IPS-NIHi7 (cell line): ENCODE measurements around the gene SPOPL.
A peak's percentile ranks its signal among the peaks of the same experiment; 100 is the strongest.
"Not testable (repeated sequence)": the region's sequence is repeated elsewhere in the genome, so short reads cannot be mapped to it uniquely, and the experiment has no call there.

ENCODE experiments used
- DNase-seq: peaks from one replicate; pipeline ENCODE4 v3.0.0; 2012; ENCODE audit warnings: mixed read lengths; ENCODE audit errors: extremely low spot score

SPOPL gene

DNA sequence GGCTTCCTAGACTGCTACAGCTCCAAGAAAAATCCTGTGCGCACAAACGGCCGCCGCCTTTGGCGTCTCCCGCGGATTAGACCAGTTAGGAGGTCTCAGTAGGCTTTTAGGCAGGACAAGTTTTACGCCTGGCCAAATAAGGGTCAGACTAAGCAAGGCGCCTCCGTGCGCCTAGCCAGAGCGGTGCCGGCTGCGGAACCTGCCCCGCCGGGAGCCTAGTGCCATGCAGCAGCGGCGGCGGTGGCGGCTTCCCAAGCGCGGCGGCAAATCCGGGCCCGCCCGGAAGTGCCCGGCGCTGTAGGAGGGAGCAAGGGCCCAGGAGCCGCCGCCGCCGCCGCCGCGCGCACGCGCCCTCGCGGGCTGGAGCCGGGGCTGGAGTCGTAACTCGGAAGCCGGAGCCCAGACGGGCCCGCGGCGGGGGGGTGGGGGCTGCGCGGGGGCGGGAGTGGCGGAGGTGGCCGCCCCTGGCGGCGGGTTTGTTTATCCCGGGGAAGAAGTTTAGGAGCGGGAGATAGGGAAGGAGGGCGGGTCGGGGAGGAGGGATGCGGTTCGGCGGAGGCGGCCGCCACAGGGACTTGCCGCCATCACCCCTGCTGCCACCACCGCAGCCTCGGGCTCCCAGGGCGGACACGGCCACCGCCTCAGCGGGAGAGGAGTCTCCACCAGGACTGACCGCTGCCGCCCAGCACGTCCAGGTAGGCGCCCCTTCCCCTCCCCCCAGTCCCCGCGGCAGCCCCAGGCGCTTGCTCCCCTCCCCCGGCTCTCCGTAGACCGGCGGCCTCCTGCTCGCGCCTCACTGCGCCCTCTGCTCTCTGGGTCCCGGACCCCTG, at the start of gene SPOPL:
Gene SPOPL, plus strand, starts transcription at position 346 of the 830 bp plus-strand sequence. CDS start 48,447 bp downstream, outside the sequence.
- peak; percentile 95 for DNase-seq

GRCh38 chr2:138452324-138452723, 49.2 kb upstream of the SPOPL start:
- no peak for DNase-seq

GRCh38 chr2:138453815-138454214, 47.8 kb upstream of the SPOPL start:
- no peak for DNase-seq

GRCh38 chr2:138454761-138455160, 46.8 kb upstream of the SPOPL start:
- DNase-seq: no peak

GRCh38 chr2:138455275-138455674, 46.3 kb upstream of the SPOPL start:
- no peak for DNase-seq

DNA sequence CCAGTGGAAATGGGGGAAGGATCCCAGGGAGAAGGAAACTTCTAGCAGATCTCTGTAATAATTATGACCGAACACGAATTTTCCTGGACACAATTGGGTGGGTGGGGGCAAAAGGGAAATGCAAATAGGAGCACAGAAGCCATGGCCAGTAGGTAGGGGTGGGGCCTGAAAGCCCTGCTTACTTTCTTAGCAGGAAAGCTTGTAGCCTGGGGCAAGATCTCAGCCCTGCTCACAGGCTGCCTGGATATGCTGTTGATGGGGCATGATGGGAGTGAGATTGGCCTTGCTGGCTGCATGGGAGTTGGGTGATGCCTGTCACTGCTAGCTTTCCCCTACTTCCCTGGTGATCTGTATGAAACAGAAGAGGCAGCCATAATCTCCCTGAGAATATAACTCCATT, 45.9 kb upstream of the SPOPL start:
- DNase-seq: no peak

GRCh38 chr2:138462689-138463088, 38.9 kb upstream of the SPOPL start:
- DNase-seq: not testable (repeated sequence)

DNA sequence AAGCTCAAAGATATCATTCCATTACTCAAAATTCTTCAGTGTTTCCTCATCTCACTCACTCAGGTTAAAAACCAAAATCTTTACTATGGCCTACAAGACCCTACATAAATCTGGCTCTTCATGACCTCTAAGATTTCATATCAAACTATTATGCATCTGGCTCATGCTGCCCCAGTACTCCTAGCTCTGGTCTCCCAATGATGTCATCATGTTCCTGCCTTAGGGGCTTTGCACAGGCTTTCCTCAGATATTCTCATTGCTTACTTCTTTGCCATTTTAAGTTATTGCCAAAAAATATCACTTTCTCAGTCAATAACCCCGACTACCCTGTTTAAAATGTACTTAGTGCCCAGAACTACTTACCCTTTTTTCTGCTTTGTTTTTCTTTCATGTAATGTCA, 33.0 kb upstream of the SPOPL start:
- no peak for DNase-seq

DNA sequence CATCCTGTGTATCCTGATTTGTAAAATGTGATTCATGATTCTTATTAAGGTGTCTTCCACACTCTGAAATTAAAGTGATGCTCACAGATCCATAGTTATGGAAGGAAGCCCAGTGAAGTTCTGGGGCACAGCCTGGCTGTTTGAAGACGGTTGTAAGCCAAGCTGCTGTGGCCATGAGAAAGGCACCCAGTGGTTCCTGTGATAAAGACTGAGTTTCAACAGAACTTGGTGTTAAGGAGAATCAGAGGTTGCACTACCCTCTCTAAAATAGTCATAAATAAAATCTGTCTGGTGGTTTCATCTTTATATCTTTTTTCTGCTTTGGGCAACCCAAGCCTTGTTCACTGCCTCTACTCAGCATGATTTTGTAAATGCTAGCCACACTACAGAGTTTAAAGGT, 32.2 kb upstream of the SPOPL start:
- DNase-seq: no peak

GRCh38 chr2:138470941-138471340, 30.6 kb upstream of the SPOPL start:
- DNase-seq: no peak

DNA sequence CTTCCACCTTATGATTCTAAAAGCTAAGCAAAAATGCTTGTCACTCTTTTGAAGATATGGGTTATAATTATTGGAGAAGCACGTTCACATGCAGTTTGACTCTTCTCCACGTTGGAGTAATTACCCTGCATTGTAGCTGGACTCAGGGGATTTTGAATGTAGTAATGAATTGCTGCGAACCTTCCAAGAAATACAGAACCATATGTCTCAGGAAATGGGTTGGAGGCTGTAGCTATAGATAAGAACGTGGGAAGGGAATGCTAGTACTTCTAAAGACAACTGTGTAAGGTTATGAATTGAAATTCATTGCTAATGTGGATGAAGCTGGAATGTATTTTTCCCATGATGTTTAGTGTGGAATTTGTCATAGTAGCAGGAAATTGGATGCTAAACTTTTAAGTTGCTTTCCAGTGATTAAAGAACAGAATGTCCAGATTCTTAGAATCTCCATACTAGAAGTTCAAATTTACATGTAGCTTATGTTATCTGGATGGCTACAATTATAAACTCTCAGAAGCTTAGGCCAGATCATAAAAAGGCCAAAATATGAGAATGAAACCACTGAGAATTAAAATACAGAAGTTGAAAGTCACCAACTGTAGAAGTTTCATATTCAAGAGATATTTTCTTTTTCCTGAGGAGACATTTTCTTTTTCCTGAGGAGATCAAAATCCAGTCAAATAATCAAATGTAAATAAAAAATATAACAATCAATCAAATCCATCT, 27.3 kb upstream of the SPOPL start:
- DNase-seq: no peak

GRCh38 chr2:138475277-138475776, 26.2 kb upstream of the SPOPL start:
- no peak for DNase-seq

DNA sequence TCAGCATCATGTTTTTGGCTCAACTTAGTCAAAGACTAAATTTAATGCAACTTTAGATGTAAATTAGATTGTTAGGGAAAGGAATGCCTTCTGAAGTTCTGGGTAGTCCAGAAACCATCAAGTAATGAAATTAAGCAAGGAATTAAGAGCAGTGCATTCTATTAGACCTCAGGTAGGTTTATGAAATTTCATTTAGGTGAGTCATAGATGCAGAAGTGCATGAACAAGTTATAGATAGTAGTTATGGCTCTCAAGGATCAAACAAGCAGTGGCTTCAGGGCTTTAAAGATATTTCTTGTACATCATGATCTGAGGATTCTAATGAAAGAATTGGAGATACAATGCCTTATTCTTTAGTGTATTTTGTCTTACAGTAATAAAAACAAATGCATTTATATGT, 25.4 kb upstream of the SPOPL start:
- DNase-seq: no peak

- peak; percentile 26 for DNase-seq
These were observed 24.6 kb upstream of the SPOPL start for GRCh38 chr2:138476940-138477339.

DNA sequence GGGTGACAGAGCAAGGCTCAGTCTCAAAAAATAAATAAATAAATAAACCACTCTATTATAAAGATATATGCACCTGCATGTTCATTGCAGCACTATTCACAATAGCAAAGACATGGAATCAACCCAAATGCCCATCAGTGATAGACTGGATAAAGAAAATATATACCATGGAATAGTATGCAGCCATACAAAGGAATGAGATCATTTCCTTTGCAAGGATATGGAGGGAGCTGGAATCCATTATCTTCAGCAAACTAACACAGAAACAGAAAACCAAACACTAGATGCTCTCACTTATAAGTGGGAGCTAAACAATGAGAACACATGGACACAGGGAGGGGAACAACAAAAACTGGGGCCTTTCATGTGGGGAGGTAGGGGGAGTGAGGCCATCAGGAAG, 18.8 kb upstream of the SPOPL start:
- not testable (repeated sequence) for DNase-seq

GRCh38 chr2:138485019-138485418, 16.6 kb upstream of the SPOPL start:
- no peak for DNase-seq

- DNase-seq: peak; percentile 27
These were observed 15.0 kb upstream of the SPOPL start for GRCh38 chr2:138486363-138487198.

DNA sequence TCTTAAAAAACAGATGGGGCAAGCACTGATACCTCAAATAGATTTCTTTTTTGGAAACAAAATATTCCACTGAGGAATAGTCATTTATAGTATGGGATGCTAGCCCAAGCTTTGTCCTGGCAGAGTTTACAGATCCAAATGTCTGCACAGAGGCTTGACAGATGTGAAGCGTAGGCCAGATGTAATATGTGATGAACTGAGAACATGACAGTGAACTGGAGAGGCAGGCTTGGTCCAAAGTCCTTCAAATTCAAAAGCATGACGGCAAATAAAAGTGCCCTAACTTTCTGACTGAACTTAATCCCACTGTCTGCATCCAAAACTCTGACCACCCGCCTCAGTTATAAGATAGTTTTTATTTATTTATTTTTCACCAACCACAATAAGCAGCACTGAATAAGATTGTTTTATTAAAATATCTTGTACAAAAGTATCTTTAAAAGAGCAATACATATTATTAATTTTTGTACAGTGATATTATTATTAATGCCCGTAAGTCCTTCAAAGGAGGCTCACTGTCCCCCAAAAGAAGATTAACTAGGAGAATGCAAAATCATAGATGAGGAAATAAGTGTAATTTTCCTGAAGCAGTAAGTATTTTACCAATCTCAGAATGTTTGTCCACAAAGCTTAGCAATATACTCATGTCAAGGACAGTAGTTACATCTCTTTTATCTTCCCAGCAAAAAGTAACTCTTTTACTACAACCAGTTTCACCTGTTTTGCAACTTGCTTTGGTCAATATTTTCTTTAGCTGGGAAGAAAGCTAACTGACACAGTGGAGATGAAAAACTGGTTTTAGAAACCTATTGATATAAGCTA, 10.7 kb upstream of the SPOPL start:
- no peak for DNase-seq

DNA sequence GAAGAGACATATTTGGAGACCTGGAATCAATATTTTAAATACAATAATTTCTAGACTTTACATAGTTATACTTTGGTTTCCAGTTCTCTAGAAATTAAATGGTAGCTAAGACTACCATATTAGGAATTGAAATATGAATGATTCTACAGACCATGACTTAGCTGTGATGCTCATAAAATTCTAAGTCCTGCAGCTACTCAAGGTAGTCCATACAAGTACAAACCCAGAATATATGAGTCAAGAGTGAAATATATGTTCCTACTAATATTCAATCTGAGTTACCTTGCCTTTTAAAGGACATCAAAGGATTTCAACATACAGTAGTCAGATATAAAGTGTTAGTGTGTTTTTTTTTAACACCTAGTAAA, 10.1 kb upstream of the SPOPL start:
- no peak for DNase-seq

- DNase-seq: no peak
These were observed 9.4 kb upstream of the SPOPL start for GRCh38 chr2:138492160-138492559.

- peak; percentile 22 for DNase-seq
These were observed 8.2 kb upstream of the SPOPL start for GRCh38 chr2:138493334-138493733.
